Neural progenitor cell (in vitro differentiated cells): ENCODE measurements around the gene MFAP4. TPM values are rescaled to one million over a fixed set of nuclear protein-coding genes. Genes with fewer than 3 reads are reported as not detected.

Experiments
- DNase-seq: peaks from one replicate; pipeline ENCODE4 v3.0.0-alpha.2; 2016; ENCODE audit warnings: low spot score
- H2AFZ ChIP-seq: fragments of 200-600 bp; sonication (generic); replicated peaks from 2 replicates; pipeline ENCODE4 v1.6.1; 2016; ENCODE audit warnings: antibody characterized with exemption
- H3F3A ChIP-seq: fragments of 200-600 bp; sonication (generic); 2 replicates; pipeline ENCODE4 v1.6.1; 2016; ENCODE audit warnings: antibody characterized with exemption, low read depth
- H3K27ac ChIP-seq: fragments of 200-600 bp; sonication (generic); 2 replicates; pipeline ENCODE4 v1.5.1; 2016; ENCODE audit warnings: mild to moderate bottlenecking
- H3K27me3 ChIP-seq: fragments of 200-600 bp; sonication (generic); 2 replicates; pipeline ENCODE4 v1.6.1; 2016; ENCODE audit warnings: mild to moderate bottlenecking, moderate library complexity
- H3K36me3 ChIP-seq: fragments of 200-600 bp; sonication (generic); 2 replicates; pipeline ENCODE4 v1.5.1; 2016
- H3K4me1 ChIP-seq: fragments of 200-600 bp; sonication (generic); 2 replicates; pipeline ENCODE4 v1.6.1; 2016; ENCODE audit warnings: mixed run types
- H3K4me2 ChIP-seq: fragments of 200-600 bp; sonication (generic); 2 replicates; pipeline ENCODE4 v1.6.1; 2016
- H3K4me3 ChIP-seq: fragments of 200-600 bp; sonication (generic); 2 replicates; pipeline ENCODE4 v1.5.1; 2016
- H3K79me2 ChIP-seq: fragments of 200-600 bp; sonication (generic); 2 replicates; pipeline ENCODE4 v1.6.1; 2016; ENCODE audit warnings: low read depth
- H3K9ac ChIP-seq: fragments of 200-600 bp; sonication (generic); 2 replicates; pipeline ENCODE4 v1.6.1; 2016
- H3K9me3 ChIP-seq: fragments of 200-600 bp; sonication (generic); 2 replicates; pipeline ENCODE4 v1.5.1; 2016; ENCODE audit warnings: low read depth
- H4K20me1 ChIP-seq: fragments of 200-600 bp; sonication (generic); 2 replicates; pipeline ENCODE4 v1.6.1; 2016; ENCODE audit warnings: low read depth
- H3K27ac Mint-ChIP-seq: 3 replicates; pipeline ENCODE4 v1.8.0; 2021; ENCODE audit warnings: mixed read lengths
- H3K27me3 Mint-ChIP-seq: 2 replicates; pipeline ENCODE4 v1.8.0; 2022; ENCODE audit warnings: low read depth, mild to moderate bottlenecking, inconsistent platforms, moderate library complexity, mixed read lengths; ENCODE audit not compliant: insufficient read depth
- H3K36me3 Mint-ChIP-seq: 3 replicates; pipeline ENCODE4 v1.8.0; 2021; ENCODE audit warnings: mixed read lengths
- H3K4me1 Mint-ChIP-seq: 3 replicates; pipeline ENCODE4 v1.8.0; 2021; ENCODE audit warnings: mixed read lengths
- H3K4me3 Mint-ChIP-seq: 3 replicates; pipeline ENCODE4 v1.8.0; 2021; ENCODE audit warnings: mild to moderate bottlenecking, moderate library complexity, mixed read lengths
- H3K9me3 Mint-ChIP-seq: 3 replicates; pipeline ENCODE4 v1.8.0; 2020; ENCODE audit warnings: mixed read lengths
- CTCF ChIP-seq: fragments of 200-600 bp; sonication (generic); IDR thresholded peaks from 2 replicates; pipeline ENCODE4 v1.5.1; 2017; ENCODE audit warnings: antibody characterized with exemption, mild to moderate bottlenecking
- EZH2 ChIP-seq: fragments of 200-600 bp; sonication (generic); IDR thresholded peaks from 2 replicates; pipeline ENCODE4 v1.6.1; 2017; ENCODE audit warnings: antibody characterized with exemption, mild to moderate bottlenecking, moderate library complexity
- EZH2phosphoT487 ChIP-seq: fragments of 200-600 bp; sonication (generic); IDR thresholded peaks from 2 replicates; pipeline ENCODE4 v1.6.1; 2017; ENCODE audit warnings: antibody characterized with exemption
- total RNA-seq: library from RNA; depleted of rRNA; stranded (reverse); fragments of >200 nt; gene quantifications from 2 replicates; pipeline ENCODE4 v1.2.3, GENCODE V29; 2015; ENCODE audit warnings: low replicate concordance

MFAP4 gene
- total RNA-seq, 1 donor from 2014 or later, result not detected

- no peak overlapping the region for H3K4me3 Mint-ChIP-seq
- Histone ChIP-seq H3K9me3 (no peaks in the 10 kb centered on the region), H2AFZ (no peak overlapping the region), H3K4me3 (no peak overlapping the region), H3K36me3 (no peaks in the 10 kb centered on the region), H4K20me1 (no peaks in the 10 kb centered on the region), H3K4me1 (peaks cover 13% of the 10 kb centered on the region), H3F3A (no peaks in the 10 kb centered on the region), H3K79me2 (no peaks in the 10 kb centered on the region), H3K27ac (no peak overlapping the region), H3K27me3 (no peaks in the 10 kb centered on the region), H3K4me2 (no peak overlapping the region), H3K9ac (no peak overlapping the region)
- no peak overlapping the region for H3K27ac Mint-ChIP-seq
- peaks cover 1% of the 10 kb centered on the region for H3K36me3 Mint-ChIP-seq
- DNase-seq, result no peak
- TF ChIP-seq CTCF (no peak), EZH2phosphoT487 (no peak), EZH2 (no peak)
- peaks cover 22% of the 10 kb centered on the region for H3K4me1 Mint-ChIP-seq
- no peaks in the 10 kb centered on the region for H3K9me3 Mint-ChIP-seq
- H3K27me3 Mint-ChIP-seq, result peaks cover 10% of the 10 kb centered on the region
Observed at GRCh38 chr17:19407601-19408345, 20.8 kb upstream of the MFAP4 start.

- Histone ChIP-seq H3K4me3 (no peak overlapping the region), H3K27ac (no peak overlapping the region), H3K27me3 (no peaks in the 10 kb centered on the region), H4K20me1 (no peaks in the 10 kb centered on the region), H2AFZ (no peak overlapping the region), H3F3A (no peaks in the 10 kb centered on the region), H3K9ac (no peak overlapping the region), H3K36me3 (no peaks in the 10 kb centered on the region), H3K79me2 (no peaks in the 10 kb centered on the region), H3K9me3 (no peaks in the 10 kb centered on the region), H3K4me1 (no peaks in the 10 kb centered on the region), H3K4me2 (no peak overlapping the region)
- no peak for DNase-seq
- Mint-ChIP-seq H3K9me3 (no peaks in the 10 kb centered on the region), H3K27me3 (peaks cover 7% of the 10 kb centered on the region), H3K4me3 (no peak overlapping the region), H3K27ac (no peak overlapping the region), H3K4me1 (peaks cover 9% of the 10 kb centered on the region), H3K36me3 (peaks cover 1% of the 10 kb centered on the region)
- TF ChIP-seq CTCF, result no peak
- TF ChIP-seq EZH2, result no peak
- no peak for TF ChIP-seq EZH2phosphoT487
Observed at GRCh38 chr17:19405114-19405513, 18.1 kb upstream of the MFAP4 start.

- Histone ChIP-seq H2AFZ (no peak overlapping the region), H3K9ac (no peak overlapping the region), H3K79me2 (no peaks in the 10 kb centered on the region), H4K20me1 (no peaks in the 10 kb centered on the region), H3K36me3 (no peaks in the 10 kb centered on the region), H3K4me2 (no peak overlapping the region), H3K27me3 (no peaks in the 10 kb centered on the region), H3K9me3 (no peaks in the 10 kb centered on the region), H3K4me3 (no peak overlapping the region), H3K4me1 (no peaks in the 10 kb centered on the region), H3K27ac (no peak overlapping the region), H3F3A (no peaks in the 10 kb centered on the region)
- no peak overlapping the region for H3K27ac Mint-ChIP-seq
- DNase-seq, result no peak
- H3K4me3 Mint-ChIP-seq, result no peak overlapping the region
- peaks cover 3% of the 10 kb centered on the region for H3K27me3 Mint-ChIP-seq
- peaks cover 1% of the 10 kb centered on the region for H3K36me3 Mint-ChIP-seq
- TF ChIP-seq EZH2phosphoT487 (no peak), CTCF (no peak), EZH2 (no peak)
- H3K4me1 Mint-ChIP-seq, result peaks cover 4% of the 10 kb centered on the region
- no peaks in the 10 kb centered on the region for H3K9me3 Mint-ChIP-seq
Observed at GRCh38 chr17:19404264-19404663, 17.3 kb upstream of the MFAP4 start.
